GM12878 (cell line): ENCODE measurements around the gene ZNF684. TPM values are rescaled to one million over a fixed set of nuclear protein-coding genes. Genes with fewer than 3 reads are reported as not detected.

Source experiments
- EP300 ChIP-seq, 2 experiments: fragments of 150-350 bp in 1 of 2; IDR thresholded peaks; 2 replicates each; pipeline ENCODE4 v1.6.1; 2011 to 2012; ENCODE audit warnings: low read depth in 2 of 2, low read length in 2 of 2, borderline replicate concordance in 1 of 2, improper control_type of control experiment in 1 of 2, inconsistent platforms in 1 of 2; ENCODE audit not compliant: control insufficient read depth in 1 of 2
- ESRRA ChIP-seq: IDR thresholded peaks from 2 replicates; pipeline ENCODE4 v1.6.1; 2012; ENCODE audit warnings: mild to moderate bottlenecking, low read length, improper control_type of control experiment
- KDM1A ChIP-seq: fragments of 200-600 bp; sonication (generic); IDR thresholded peaks from 2 replicates; pipeline ENCODE4 v1.6.1; 2016; ENCODE audit warnings: borderline replicate concordance
- KLF5 ChIP-seq: fragments of 450-650 bp; IDR thresholded peaks from 2 replicates; pipeline ENCODE4 v1.6.1; 2014; ENCODE audit warnings: mild to moderate bottlenecking; ENCODE audit not compliant: partially characterized antibody
- MLLT1 ChIP-seq: fragments of 450-650 bp; IDR thresholded peaks from 2 replicates; pipeline ENCODE4 v1.6.1; 2016; ENCODE audit warnings: mild to moderate bottlenecking
- MTA2 ChIP-seq: fragments of 450-650 bp; IDR thresholded peaks from 2 replicates; pipeline ENCODE4 v1.6.1; 2016; ENCODE audit warnings: low read depth, mild to moderate bottlenecking, moderate library complexity
- MTA3 ChIP-seq: IDR thresholded peaks from 2 replicates; pipeline ENCODE4 v1.6.1; 2012; ENCODE audit warnings: low read length, inconsistent platforms, borderline replicate concordance
- NBN ChIP-seq: fragments of 450-650 bp; IDR thresholded peaks from 2 replicates; pipeline ENCODE4 v1.6.1; 2016
- NFXL1 ChIP-seq: fragments of 450-650 bp; IDR thresholded peaks from 2 replicates; pipeline ENCODE4 v1.6.1; 2017; ENCODE audit warnings: antibody characterized with exemption, mild to moderate bottlenecking, borderline replicate concordance
- NR2C2 ChIP-seq: IDR thresholded peaks from 2 replicates; pipeline ENCODE4 v1.6.1; 2011; ENCODE audit warnings: borderline replicate concordance, low read depth; ENCODE audit not compliant: control insufficient read depth, insufficient read length
- NR2F1 ChIP-seq: fragments of 450-650 bp; conservative IDR thresholded peaks from 2 replicates; pipeline ENCODE4 v1.6.1; 2017; ENCODE audit warnings: mild to moderate bottlenecking
- POLR2AphosphoS2 ChIP-seq: IDR thresholded peaks from 2 replicates; pipeline ENCODE4 v1.6.1; 2011; ENCODE audit warnings: low read depth, mild to moderate bottlenecking, low read length, improper control_type of control experiment, moderate library complexity
- RBBP5 ChIP-seq: fragments of 200-600 bp; sonication (generic); conservative IDR thresholded peaks from 2 replicates; pipeline ENCODE4 v1.6.1; 2016
- SKIL ChIP-seq: fragments of 450-650 bp; IDR thresholded peaks from 2 replicates; pipeline ENCODE4 v1.6.1; 2017; ENCODE audit warnings: mild to moderate bottlenecking, low read depth, inconsistent platforms; ENCODE audit not compliant: poor library complexity, severe bottlenecking
- SREBF2 ChIP-seq: IDR thresholded peaks from 2 replicates; pipeline ENCODE4 v1.6.1; 2012; ENCODE audit warnings: mild to moderate bottlenecking, low read length
- STAT3 ChIP-seq: IDR thresholded peaks from 2 replicates; pipeline ENCODE4 v1.6.1; 2011; ENCODE audit warnings: low read depth, low read length, improper control_type of control experiment
- USF1 ChIP-seq: IDR thresholded peaks from 2 replicates; pipeline ENCODE4 v1.6.1; 2011; ENCODE audit warnings: borderline replicate concordance, low read depth, mild to moderate bottlenecking, moderate library complexity, mixed read lengths, low read length; ENCODE audit not compliant: insufficient read depth; ENCODE audit errors: extremely low read length
- YBX1 ChIP-seq: fragments of 450-650 bp; IDR thresholded peaks from 2 replicates; pipeline ENCODE4 v1.6.1; 2016; ENCODE audit warnings: antibody characterized with exemption
- YY1 ChIP-seq: IDR thresholded peaks from 2 replicates; pipeline ENCODE4 v1.6.1; 2011; ENCODE audit warnings: low read depth, mild to moderate bottlenecking, low read length
- ZBTB11 ChIP-seq: fragments of 450-650 bp; formaldehyde crosslinking; IDR thresholded peaks from 2 replicates; pipeline ENCODE4 v1.5.0; 2022; ENCODE audit warnings: mild to moderate bottlenecking, missing genetic modification characterization
- ZNF24 ChIP-seq: fragments of 450-650 bp; IDR thresholded peaks from 2 replicates; pipeline ENCODE4 v1.6.1; 2017; ENCODE audit warnings: antibody characterized with exemption, mild to moderate bottlenecking
- polyA plus RNA-seq, 11 experiments: library from polyadenylated mRNA; depleted of rRNA in 4 of 11; unstranded in 6 of 11; stranded (reverse) in 5 of 11; fragments of >200 nt; fragmentation: Nextera tagmentation in 4 of 11; fragmentation: Illumina TruSeq in 1 of 11; extraction: Ambion mirVana in 4 of 11; extraction: Trizol in 1 of 11; gene quantifications; 1 replicate in 1 of 11; 2 replicates in 10 of 11; pipeline versions ENCODE4 v1.2.1 to v1.2.3, GENCODE V29; 2011 to 2016; ENCODE audit warnings: inconsistent platforms in 2 of 11, missing spikeins in 2 of 11, low read depth in 1 of 11
- total RNA-seq, 4 experiments: library from RNA; depleted of rRNA in 3 of 4; stranded (reverse); fragments of >200 nt in 3 of 4; fragmentation: Illumina TruSeq in 1 of 4; extraction: Trizol in 1 of 4; gene quantifications; 2 replicates each; pipeline versions ENCODE4 v1.2.1 to v1.2.3, GENCODE V29; 2013 to 2021

The ZNF684 gene
- total and polyA plus RNA-seq, 10 of the 15 experiments (the other 5 are each of a cell fraction or from before 2014, with no cell fraction given) = 3.8 to 6.8 (median 6.0) TPM

- TF ChIP-seq USF1 (no peak), EP300 (IDR thresholded peaks at IDR 0.05; ENCODE audit: borderline replicate concordance in 1 of 2, control insufficient read depth in 1 of 2, low read depth in 2 of 2, low read length in 2 of 2) (no peak), NBN (0 out of 2 replicates have a peak, but pooled peaks have one; percentile 52), NR2F1 (0 out of 2 replicates have a peak, but pooled peaks have one; percentile 19), SKIL (no peak), YBX1 (no peak), ZNF24 (peak; percentile 23; the same call in 1 of the 2 replicates), STAT3 (no peak), POLR2AphosphoS2 (peak; percentile 52; the same call in 1 of the 2 replicates), SREBF2 (no peak), NR2C2 (no peak), KDM1A (no peak), YY1 (peak; percentile 68; the same call in 1 of the 2 replicates), ESRRA (no peak), MTA2 (no peak), NFXL1 (no peak), MLLT1 (peak; percentile 74), ZBTB11 (no peak), MTA3 (no peak; the same call in 1 of the 2 replicates), RBBP5 (no peak), KLF5 (peak; percentile 74)
Measured at GRCh38 chr1:40508375-40509341, 22.8 kb upstream of the ZNF684 start, which contains the start of gene EXO5 (continued).
